Tibial artery (tissue), 4 donors: ENCODE measurements around the gene CFAP77.

Experiments used
- DNase-seq, 2 donors: peaks; one replicate each; pipeline ENCODE4 v3.0.0-alpha.2; 2019
- H3K27ac ChIP-seq, 2 donors: fragments of 200-600 bp; sonication (generic) in 1 of 2; 1 replicate in 1 of 2; 2 replicates in 1 of 2; pipeline ENCODE4 v1.5.1; 2018 to 2019; ENCODE audit warnings: mild to moderate bottlenecking in 1 of 2
- H3K27me3 ChIP-seq, 2 donors: fragments of 200-600 bp; sonication (generic) in 1 of 2; one replicate each; pipeline versions ENCODE4 v1.5.1 to v1.6.0; 2016 to 2019
- H3K36me3 ChIP-seq, 3 donors: fragments of 200-600 bp; sonication (generic) in 2 of 3; one replicate each; pipeline ENCODE4 v1.5.1; 2016 to 2019; ENCODE audit warnings: mild to moderate bottlenecking in 2 of 3
- H3K4me1 ChIP-seq, 4 donors: fragments of 200-600 bp; sonication (generic) in 2 of 4; 1 replicate in 3 of 4; 2 replicates in 1 of 4; pipeline ENCODE4 v1.5.1; 2016 to 2019
- H3K4me3 ChIP-seq, 2 donors: fragments of 200-600 bp; sonication (generic) in 1 of 2; 1 replicate in 1 of 2; 2 replicates in 1 of 2; pipeline ENCODE4 v1.5.1; 2018 to 2019; ENCODE audit warnings: mild to moderate bottlenecking in 2 of 2
- H3K9me3 ChIP-seq, 3 donors: fragments of 200-600 bp; sonication (generic) in 1 of 3; one replicate each; pipeline ENCODE4 v1.5.1; 2016 to 2019
- CTCF ChIP-seq, 2 experiments: fragments of 200-600 bp in 1 of 2; fragments of 450-650 bp in 1 of 2; IDR thresholded peaks; one replicate each; pipeline ENCODE4 v1.5.1; 2017 to 2019; ENCODE audit warnings: antibody characterized with exemption in 2 of 2, mild to moderate bottlenecking in 1 of 2, moderate library complexity in 1 of 2
- intact Hi-C: fragments of 100-400 bp; cut with DNase I; formaldehyde crosslinking; loops from one replicate; pipeline ENCODE4 v1.15.0; 2023; ENCODE audit warnings: low total_unique reads

Gene CFAP77

GRCh38 chr9:132585954-132586829 is 176.2 kb downstream of the CFAP77 start:
- intact Hi-C loops = no loop called here
- DNase-seq = no peak
- Histone ChIP-seq H3K27me3 (peaks cover 9 to 100% of the 10 kb centered on the region in 2 donors), H3K4me1 (peaks cover 0 to 42% (median 21%) of the 10 kb centered on the region in 4 donors), H3K27ac (no peak overlapping the region), H3K9me3 (no peaks in the 10 kb centered on the region), H3K36me3 (no peaks in the 10 kb centered on the region), H3K4me3 (no peak overlapping the region)
- TF ChIP-seq CTCF (IDR thresholded peaks at IDR 0.05) = no peak

GRCh38 chr9:132586830-132587591 is 177.0 kb downstream of the CFAP77 start:
- DNase-seq = no peak
- Histone ChIP-seq H3K27ac (no peak overlapping the region), H3K9me3 (no peaks in the 10 kb centered on the region), H3K4me1 (peaks cover 0 to 34% (median 16%) of the 10 kb centered on the region in 4 donors), H3K4me3 (no peak overlapping the region), H3K27me3 (peaks cover 9 to 99% of the 10 kb centered on the region in 2 donors), H3K36me3 (no peaks in the 10 kb centered on the region)
- TF ChIP-seq CTCF (IDR thresholded peaks at IDR 0.05) = no peak
- intact Hi-C loops = no loop called here

- TF ChIP-seq CTCF (IDR thresholded peaks at IDR 0.05) = no peak
- Histone ChIP-seq H3K36me3 (no peaks in the 10 kb centered on the region), H3K9me3 (no peaks in the 10 kb centered on the region), H3K27me3 (peaks cover 9 to 97% of the 10 kb centered on the region in 2 donors), H3K4me1 (peaks cover 0 to 29% (median 14%) of the 10 kb centered on the region in 4 donors), H3K4me3 (no peak overlapping the region), H3K27ac (no peak overlapping the region)
- intact Hi-C loops = no loop called here
- no peak for DNase-seq
Measured at GRCh38 chr9:132587592-132587955, 177.6 kb downstream of the CFAP77 start.

- peaks cover 0 to 1% (median 0%) of the 10 kb centered on the region in 3 donors for H3K36me3 ChIP-seq
- no peak overlapping the region for H3K4me3 ChIP-seq
- no peak for DNase-seq
- intact Hi-C loops = no loop called here
- H3K9me3 ChIP-seq = no peaks in the 10 kb centered on the region
- peaks cover 5 to 92% of the 10 kb centered on the region in 2 donors for H3K27me3 ChIP-seq
- H3K27ac ChIP-seq = no peak overlapping the region
- no peak for TF ChIP-seq CTCF (IDR thresholded peaks at IDR 0.05)
- H3K4me1 ChIP-seq = peaks cover 0 to 29% (median 14%) of the 10 kb centered on the region in 4 donors
Measured at GRCh38 chr9:132588098-132588497, 178.1 kb downstream of the CFAP77 start.

GRCh38 chr9:132588501-132589147 is 178.6 kb downstream of the CFAP77 start:
- H3K4me1 ChIP-seq = peaks cover 0 to 29% (median 14%) of the 10 kb centered on the region in 4 donors
- peaks cover 2 to 6% (median 4%) of the 10 kb centered on the region in 3 donors for H3K36me3 ChIP-seq
- no peak overlapping the region for H3K4me3 ChIP-seq
- H3K9me3 ChIP-seq = no peaks in the 10 kb centered on the region
- DNase-seq = no peak
- peaks cover 4 to 87% of the 10 kb centered on the region in 2 donors for H3K27me3 ChIP-seq
- TF ChIP-seq CTCF (IDR thresholded peaks at IDR 0.05) = no peak
- intact Hi-C loops = no loop called here
- H3K27ac ChIP-seq = no peak overlapping the region
